SK-N-SH (cell line): Measurements from ENCODE around the gene ANKS1B. TPM values are rescaled to one million over a fixed set of nuclear protein-coding genes. Genes with fewer than 3 reads are reported as not detected.

Experiments used
- CTCF ChIA-PET: fragments of 300-600, 350-600 bp; formaldehyde crosslinking; extraction: SDS; loops from one replicate; lab custom pipeline; 2021; lab: Yijun Ruan, JAX
- POLR2A ChIA-PET: fragments of 350-600 bp; sonication (Branson Sonifier 250); formaldehyde crosslinking; extraction: SDS; loops from one replicate; lab custom pipeline; 2020; ENCODE audit warnings: antibody characterized with exemption, inconsistent platforms; lab: Yijun Ruan, JAX
- DNase-seq: peaks from one replicate; pipeline ENCODE4 v3.0.0; 2012
- H2AFZ ChIP-seq: fragments of 200-600 bp; sonication (generic); 2 replicates; pipeline ENCODE4 v1.8.1; 2016; ENCODE audit warnings: antibody characterized with exemption, mild to moderate bottlenecking, low read depth
- H3F3A ChIP-seq: fragments of 200-600 bp; sonication (generic); replicated peaks from 2 replicates; pipeline ENCODE3; 2016; ENCODE audit warnings: antibody characterized with exemption, mild to moderate bottlenecking; ENCODE audit not compliant: insufficient read depth
- H3K27ac ChIP-seq, 2 experiments: fragments of 200-500 bp in 1 of 2; fragments of 200-600 bp in 1 of 2; sonication (Bioruptor generic) in 1 of 2; sonication (generic), shearing (Covaris generic) in 1 of 2; 2 replicates each; pipeline versions ENCODE4 v1.5.1 to v1.6.1; 2014 to 2016; ENCODE audit warnings: low read depth in 2 of 2, inconsistent platforms in 1 of 2, low read length in 1 of 2, mild to moderate bottlenecking in 1 of 2, mixed read lengths in 1 of 2
- H3K27me3 ChIP-seq: fragments of 200-600 bp; sonication (generic), shearing (Covaris generic); 2 replicates; pipeline ENCODE4 v1.6.1; 2016; ENCODE audit warnings: mixed run types; ENCODE audit not compliant: insufficient read depth
- H3K36me3 ChIP-seq, 2 experiments: fragments of 200-500 bp in 1 of 2; fragments of 200-600 bp in 1 of 2; sonication (Bioruptor generic) in 1 of 2; sonication (generic) in 1 of 2; replicated peaks in 1 of 2; 2 replicates each; pipeline versions ENCODE3 to v1.5.1; 2014 to 2016; ENCODE audit warnings: low read length in 1 of 2, mild to moderate bottlenecking in 1 of 2; ENCODE audit not compliant: insufficient read depth in 2 of 2, control insufficient read depth in 1 of 2
- H3K4me1 ChIP-seq, 2 experiments: fragments of 200-500 bp in 1 of 2; fragments of 200-600 bp in 1 of 2; sonication (Bioruptor generic) in 1 of 2; sonication (generic), shearing (Covaris generic) in 1 of 2; 2 replicates each; pipeline versions ENCODE4 v1.5.1 to v1.6.1; 2014 to 2016; ENCODE audit warnings: low read depth in 1 of 2, low read length in 1 of 2, mixed run types in 1 of 2; ENCODE audit not compliant: insufficient read depth in 2 of 2, control insufficient read depth in 1 of 2
- H3K4me2 ChIP-seq: fragments of 200-600 bp; sonication (generic), shearing (Covaris generic); 2 replicates; pipeline ENCODE4 v1.6.1; 2017; ENCODE audit warnings: mixed run types
- H3K4me3 ChIP-seq, 2 experiments: fragments of 200-500 bp in 1 of 2; fragments of 200-600 bp in 1 of 2; sonication (Bioruptor generic) in 1 of 2; sonication (generic), shearing (Covaris generic) in 1 of 2; 2 replicates each; pipeline versions ENCODE4 v1.5.1 to v1.8.1; 2014 to 2016; ENCODE audit warnings: low read depth in 2 of 2, inconsistent platforms in 1 of 2, low read length in 1 of 2, mild to moderate bottlenecking in 1 of 2, mixed read lengths in 1 of 2, moderate library complexity in 1 of 2
- H3K79me2 ChIP-seq: fragments of 200-600 bp; sonication (generic); 2 replicates; pipeline ENCODE4 v1.8.1; 2017; ENCODE audit warnings: mild to moderate bottlenecking; ENCODE audit not compliant: insufficient read depth
- H3K9ac ChIP-seq: fragments of 200-600 bp; sonication (generic); 2 replicates; pipeline ENCODE4 v1.6.1; 2017; ENCODE audit warnings: mixed run types
- H3K9me2 ChIP-seq: fragments of 200-600 bp; sonication (generic); 2 replicates; pipeline ENCODE4 v1.6.1; 2017; ENCODE audit warnings: mixed run types
- H3K9me3 ChIP-seq: fragments of 200-600 bp; sonication (generic); 2 replicates; pipeline ENCODE4 v1.6.1; 2017; ENCODE audit warnings: mixed run types, mild to moderate bottlenecking, moderate library complexity
- H4K20me1 ChIP-seq: fragments of 200-600 bp; sonication (generic); 2 replicates; pipeline ENCODE4 v1.6.1; 2017; ENCODE audit warnings: mild to moderate bottlenecking, mixed run types; ENCODE audit not compliant: insufficient read depth
- ELF1 ChIP-seq: IDR thresholded peaks from 2 replicates; pipeline ENCODE4 v1.4.0; 2012
- FOSL2 ChIP-seq: IDR thresholded peaks from 2 replicates; pipeline ENCODE4 v1.4.0; 2012; ENCODE audit warnings: low read depth, mild to moderate bottlenecking, moderate library complexity, borderline replicate concordance
- POLR2AphosphoS5 ChIP-seq: IDR thresholded peaks from 2 replicates; pipeline ENCODE4 v1.6.1; 2012; ENCODE audit warnings: low read depth, low read length
- RAD21 ChIP-seq: IDR thresholded peaks from 2 replicates; pipeline ENCODE4 v1.6.1; 2012; ENCODE audit warnings: mild to moderate bottlenecking, low read length
- SIN3A ChIP-seq: IDR thresholded peaks from 2 replicates; pipeline ENCODE4 v1.6.1; 2012; ENCODE audit warnings: low read depth, mild to moderate bottlenecking, low read length, moderate library complexity, borderline replicate concordance
- SMC3 ChIP-seq: IDR thresholded peaks from 2 replicates; pipeline ENCODE4 v1.6.1; 2012; ENCODE audit warnings: low read depth, low read length, improper control_type of control experiment
- TAF1 ChIP-seq: IDR thresholded peaks from 2 replicates; pipeline ENCODE4 v1.6.1; 2012; ENCODE audit warnings: low read depth, mild to moderate bottlenecking, low read length, moderate library complexity, borderline replicate concordance
- WGBS: methylation state at CpG from one replicate; pipeline ENCODE4 v1.1.6; 2017; ENCODE audit warnings: low lambda C conversion rate; 5-methylcytosine and 5-hydroxymethylcytosine counted together
- polyA plus RNA-seq, 3 experiments: library from polyadenylated mRNA; depleted of rRNA; stranded (reverse); fragments of >200 nt; gene quantifications; 2 replicates each; pipeline ENCODE4 v1.2.3, GENCODE V29; 2012
- TF ChIP-seq, protein P1 (sequence below): fragments of 150-350 bp; IDR thresholded peaks from 2 replicates; pipeline ENCODE4 v1.6.1; 2016; ENCODE audit warnings: mild to moderate bottlenecking, low read depth, low read length
- TF ChIP-seq, protein P2 (sequence below): fragments of 200-600 bp; sonication (generic); IDR thresholded peaks from 2 replicates; pipeline ENCODE4 v1.6.1; 2017; ENCODE audit warnings: antibody characterized with exemption, mild to moderate bottlenecking, moderate library complexity
- TF ChIP-seq, protein P3 (sequence below): IDR thresholded peaks from 2 replicates; pipeline ENCODE4 v1.6.1; 2012; ENCODE audit warnings: mild to moderate bottlenecking, low read depth, low read length, moderate library complexity
- TF ChIP-seq, protein P4 (sequence below): IDR thresholded peaks from 2 replicates; pipeline ENCODE4; 2012
- TF ChIP-seq, protein P5 (sequence below): IDR thresholded peaks from 2 replicates; pipeline ENCODE4 v1.4.0; 2012; ENCODE audit warnings: low read depth

ANKS1B gene
- polyA plus RNA-seq, 1 of the 3 experiments (the other 2 are of a cell fraction): 1.8 TPM

DNA sequence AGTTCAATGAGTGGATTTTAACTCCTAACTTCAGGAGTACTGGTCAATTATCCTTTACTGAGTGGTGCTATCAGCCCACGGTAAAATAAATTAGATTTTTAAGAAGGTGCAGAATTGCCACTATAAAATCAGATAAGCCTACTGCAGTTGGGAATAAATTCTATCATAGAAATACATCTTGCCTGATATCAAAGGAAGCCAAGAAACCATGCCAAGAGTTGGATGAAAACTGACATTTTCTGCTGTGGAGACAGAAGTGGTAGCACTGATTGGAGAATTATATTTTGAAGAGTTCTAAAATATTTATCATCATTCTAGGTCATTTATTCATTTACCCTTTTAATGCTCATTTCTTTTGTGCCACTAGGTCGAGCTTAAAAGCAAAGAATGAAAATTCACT is 874.5 kb downstream of the ANKS1B start (continued):
- TF ChIP-seq POLR2AphosphoS5 (no peak), TAF1 (no peak), ELF1 (no peak), SIN3A (no peak)
- TF ChIP-seq, protein P1, sequence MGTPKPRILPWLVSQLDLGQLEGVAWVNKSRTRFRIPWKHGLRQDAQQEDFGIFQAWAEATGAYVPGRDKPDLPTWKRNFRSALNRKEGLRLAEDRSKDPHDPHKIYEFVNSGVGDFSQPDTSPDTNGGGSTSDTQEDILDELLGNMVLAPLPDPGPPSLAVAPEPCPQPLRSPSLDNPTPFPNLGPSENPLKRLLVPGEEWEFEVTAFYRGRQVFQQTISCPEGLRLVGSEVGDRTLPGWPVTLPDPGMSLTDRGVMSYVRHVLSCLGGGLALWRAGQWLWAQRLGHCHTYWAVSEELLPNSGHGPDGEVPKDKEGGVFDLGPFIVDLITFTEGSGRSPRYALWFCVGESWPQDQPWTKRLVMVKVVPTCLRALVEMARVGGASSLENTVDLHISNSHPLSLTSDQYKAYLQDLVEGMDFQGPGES: no peak
- TF ChIP-seq, protein P2, sequence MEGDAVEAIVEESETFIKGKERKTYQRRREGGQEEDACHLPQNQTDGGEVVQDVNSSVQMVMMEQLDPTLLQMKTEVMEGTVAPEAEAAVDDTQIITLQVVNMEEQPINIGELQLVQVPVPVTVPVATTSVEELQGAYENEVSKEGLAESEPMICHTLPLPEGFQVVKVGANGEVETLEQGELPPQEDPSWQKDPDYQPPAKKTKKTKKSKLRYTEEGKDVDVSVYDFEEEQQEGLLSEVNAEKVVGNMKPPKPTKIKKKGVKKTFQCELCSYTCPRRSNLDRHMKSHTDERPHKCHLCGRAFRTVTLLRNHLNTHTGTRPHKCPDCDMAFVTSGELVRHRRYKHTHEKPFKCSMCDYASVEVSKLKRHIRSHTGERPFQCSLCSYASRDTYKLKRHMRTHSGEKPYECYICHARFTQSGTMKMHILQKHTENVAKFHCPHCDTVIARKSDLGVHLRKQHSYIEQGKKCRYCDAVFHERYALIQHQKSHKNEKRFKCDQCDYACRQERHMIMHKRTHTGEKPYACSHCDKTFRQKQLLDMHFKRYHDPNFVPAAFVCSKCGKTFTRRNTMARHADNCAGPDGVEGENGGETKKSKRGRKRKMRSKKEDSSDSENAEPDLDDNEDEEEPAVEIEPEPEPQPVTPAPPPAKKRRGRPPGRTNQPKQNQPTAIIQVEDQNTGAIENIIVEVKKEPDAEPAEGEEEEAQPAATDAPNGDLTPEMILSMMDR: no peak

DNA sequence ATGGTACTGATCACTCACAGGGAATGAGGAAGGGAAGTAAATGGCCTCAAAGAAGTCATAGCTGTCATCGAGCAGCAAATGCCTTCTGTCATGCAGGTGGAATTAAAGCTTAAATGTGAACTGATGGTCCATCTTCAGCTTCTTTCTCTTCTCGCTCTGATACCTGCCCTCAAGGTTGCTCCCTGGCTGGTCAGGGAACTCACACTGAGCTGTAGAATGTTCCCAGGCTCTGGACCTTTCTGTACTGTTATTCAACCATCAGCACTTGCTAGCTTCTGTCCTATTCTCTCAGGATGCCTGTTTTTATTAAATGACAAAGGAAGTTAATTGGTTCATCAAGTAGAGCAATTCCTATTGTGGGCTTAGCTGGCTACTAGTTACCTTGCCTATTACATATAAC is 875.8 kb downstream of the ANKS1B start:
- CTCF ChIA-PET: no interaction called here

More for the DNA sequence above, 875.8 kb downstream of the ANKS1B start:
- peaks cover 2 to 8% of the 10 kb centered on the region in 2 experiments; a peak in 2 of 4 replicates for H3K4me1 ChIP-seq
- no peaks in the 10 kb centered on the region for H3K9me3 ChIP-seq
- no peak overlapping the region for H3K27ac ChIP-seq
- H4K20me1 ChIP-seq: no peaks in the 10 kb centered on the region
- H3K9ac ChIP-seq: no peak overlapping the region
- no peak overlapping the region for H2AFZ ChIP-seq
- POLR2A ChIA-PET: no interaction called here
- no peaks in the 10 kb centered on the region for H3K27me3 ChIP-seq
- no peaks in the 10 kb centered on the region for H3K9me2 ChIP-seq
- H3K79me2 ChIP-seq: no peaks in the 10 kb centered on the region
- no peak for DNase-seq
- 49% methylated on average over 2 of the region's 2 CpGs for WGBS
- no peak overlapping the region for H3K4me3 ChIP-seq
- TF ChIP-seq, protein P3, sequence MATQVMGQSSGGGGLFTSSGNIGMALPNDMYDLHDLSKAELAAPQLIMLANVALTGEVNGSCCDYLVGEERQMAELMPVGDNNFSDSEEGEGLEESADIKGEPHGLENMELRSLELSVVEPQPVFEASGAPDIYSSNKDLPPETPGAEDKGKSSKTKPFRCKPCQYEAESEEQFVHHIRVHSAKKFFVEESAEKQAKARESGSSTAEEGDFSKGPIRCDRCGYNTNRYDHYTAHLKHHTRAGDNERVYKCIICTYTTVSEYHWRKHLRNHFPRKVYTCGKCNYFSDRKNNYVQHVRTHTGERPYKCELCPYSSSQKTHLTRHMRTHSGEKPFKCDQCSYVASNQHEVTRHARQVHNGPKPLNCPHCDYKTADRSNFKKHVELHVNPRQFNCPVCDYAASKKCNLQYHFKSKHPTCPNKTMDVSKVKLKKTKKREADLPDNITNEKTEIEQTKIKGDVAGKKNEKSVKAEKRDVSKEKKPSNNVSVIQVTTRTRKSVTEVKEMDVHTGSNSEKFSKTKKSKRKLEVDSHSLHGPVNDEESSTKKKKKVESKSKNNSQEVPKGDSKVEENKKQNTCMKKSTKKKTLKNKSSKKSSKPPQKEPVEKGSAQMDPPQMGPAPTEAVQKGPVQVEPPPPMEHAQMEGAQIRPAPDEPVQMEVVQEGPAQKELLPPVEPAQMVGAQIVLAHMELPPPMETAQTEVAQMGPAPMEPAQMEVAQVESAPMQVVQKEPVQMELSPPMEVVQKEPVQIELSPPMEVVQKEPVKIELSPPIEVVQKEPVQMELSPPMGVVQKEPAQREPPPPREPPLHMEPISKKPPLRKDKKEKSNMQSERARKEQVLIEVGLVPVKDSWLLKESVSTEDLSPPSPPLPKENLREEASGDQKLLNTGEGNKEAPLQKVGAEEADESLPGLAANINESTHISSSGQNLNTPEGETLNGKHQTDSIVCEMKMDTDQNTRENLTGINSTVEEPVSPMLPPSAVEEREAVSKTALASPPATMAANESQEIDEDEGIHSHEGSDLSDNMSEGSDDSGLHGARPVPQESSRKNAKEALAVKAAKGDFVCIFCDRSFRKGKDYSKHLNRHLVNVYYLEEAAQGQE: no peak
- TF ChIP-seq, protein P1: no peak
- no peak for TF ChIP-seq FOSL2
- TF ChIP-seq RAD21: no peak
- TF ChIP-seq, protein P4, sequence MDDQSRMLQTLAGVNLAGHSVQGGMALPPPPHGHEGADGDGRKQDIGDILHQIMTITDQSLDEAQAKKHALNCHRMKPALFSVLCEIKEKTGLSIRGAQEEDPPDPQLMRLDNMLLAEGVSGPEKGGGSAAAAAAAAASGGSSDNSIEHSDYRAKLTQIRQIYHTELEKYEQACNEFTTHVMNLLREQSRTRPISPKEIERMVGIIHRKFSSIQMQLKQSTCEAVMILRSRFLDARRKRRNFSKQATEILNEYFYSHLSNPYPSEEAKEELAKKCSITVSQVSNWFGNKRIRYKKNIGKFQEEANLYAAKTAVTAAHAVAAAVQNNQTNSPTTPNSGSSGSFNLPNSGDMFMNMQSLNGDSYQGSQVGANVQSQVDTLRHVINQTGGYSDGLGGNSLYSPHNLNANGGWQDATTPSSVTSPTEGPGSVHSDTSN: no peak
- TF ChIP-seq SIN3A: no peak
- TF ChIP-seq, protein P5, sequence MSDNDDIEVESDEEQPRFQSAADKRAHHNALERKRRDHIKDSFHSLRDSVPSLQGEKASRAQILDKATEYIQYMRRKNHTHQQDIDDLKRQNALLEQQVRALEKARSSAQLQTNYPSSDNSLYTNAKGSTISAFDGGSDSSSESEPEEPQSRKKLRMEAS: no peak
- TF ChIP-seq SMC3: no peak
- H3K36me3 ChIP-seq: no peaks in the 10 kb centered on the region
- H3K4me2 ChIP-seq: no peak overlapping the region
- no peaks in the 10 kb centered on the region for H3F3A ChIP-seq
